ENCODE measurements around the gene DYNLL1.
A peak's percentile ranks its signal among the peaks of the same experiment; 100 is the strongest.
"Not testable (repeated sequence)": the region's sequence is repeated elsewhere in the genome, so short reads cannot be mapped to it uniquely, and the experiment has no call there.

DYNLL1 gene

GRCh38 chr12:120495731-120496412 is at the start of gene DYNLL1:
DYNLL1 (plus strand) TSS chr12:120496113; CDS start chr12:120496422, 309 bp downstream.
- DNase-seq: peak; percentile 96

GRCh38 chr12:120446844-120447178 is 49.1 kb upstream of the DYNLL1 start:
- not testable (repeated sequence) for DNase-seq

- no peak for DNase-seq
Observed at GRCh38 chr12:120447992-120448391, 47.9 kb upstream of the DYNLL1 start.

- not testable (repeated sequence) for DNase-seq
Observed at GRCh38 chr12:120452524-120452923, 43.4 kb upstream of the DYNLL1 start.

- no peak for DNase-seq
Observed at GRCh38 chr12:120453060-120453750, 42.7 kb upstream of the DYNLL1 start.

GRCh38 chr12:120453977-120454376 is 41.9 kb upstream of the DYNLL1 start:
- DNase-seq: peak; percentile 18

- DNase-seq: no peak
Observed at GRCh38 chr12:120455302-120455701, 40.6 kb upstream of the DYNLL1 start.

- DNase-seq: no peak
Observed at GRCh38 chr12:120457133-120457532, 38.8 kb upstream of the DYNLL1 start.

GRCh38 chr12:120460157-120460556 is 35.8 kb upstream of the DYNLL1 start:
- no peak for DNase-seq

- DNase-seq: no peak
Observed at GRCh38 chr12:120462099-120462640, 33.7 kb upstream of the DYNLL1 start.

GRCh38 chr12:120463712-120464111 is 32.2 kb upstream of the DYNLL1 start:
- no peak for DNase-seq

GRCh38 chr12:120465756-120466155 is 30.2 kb upstream of the DYNLL1 start:
- no peak for DNase-seq

GRCh38 chr12:120466560-120467315 is 29.2 kb upstream of the DYNLL1 start:
- peak; percentile 37 for DNase-seq

GRCh38 chr12:120467439-120467838 is 28.5 kb upstream of the DYNLL1 start:
- DNase-seq: no peak

- DNase-seq: peak; percentile 23
Observed at GRCh38 chr12:120468325-120468820, 27.5 kb upstream of the DYNLL1 start.

GRCh38 chr12:120468821-120469449 is 27.0 kb upstream of the DYNLL1 start:
- DNase-seq: no peak

- DNase-seq: peak; percentile 97
Observed at GRCh38 chr12:120469450-120470149, 26.3 kb upstream of the DYNLL1 start, which contains the start of gene SRSF9. SRSF9 (minus strand) TSS chr12:120469748; CDS start chr12:120469609, 139 bp downstream.

- DNase-seq: peak; percentile 19
Observed at GRCh38 chr12:120470150-120470784, 25.6 kb upstream of the DYNLL1 start.

- DNase-seq: no peak
Observed at GRCh38 chr12:120472521-120472920, 23.4 kb upstream of the DYNLL1 start.

GRCh38 chr12:120473807-120474615 is 21.9 kb upstream of the DYNLL1 start:
- no peak for DNase-seq

- peak; percentile 83 for DNase-seq
Observed at GRCh38 chr12:120474616-120474960, 21.3 kb upstream of the DYNLL1 start.

All from fibroblast of skin of right biceps (primary cell).